Ascending aorta (tissue), 2 donors: Measurements from ENCODE around the gene CNTNAP2. TPM values are rescaled to one million over a fixed set of nuclear protein-coding genes. Genes with fewer than 3 reads are reported as not detected.

Source experiments
- DNase-seq, 2 donors: peaks; one replicate each; pipeline ENCODE4 v3.0.0-alpha.2; 2019; ENCODE audit warnings: low spot score in 2 of 2
- H3K27ac ChIP-seq, 2 donors: fragments of 200-600 bp; sonication (generic); one replicate each; pipeline ENCODE4 v1.5.1; 2016 to 2017; ENCODE audit warnings: mild to moderate bottlenecking in 1 of 2
- H3K27me3 ChIP-seq: fragments of 200-600 bp; sonication (generic); one replicate; pipeline ENCODE4 v1.5.1; 2017
- H3K36me3 ChIP-seq, 2 donors: fragments of 200-600 bp; sonication (generic); one replicate each; pipeline ENCODE4 v1.5.1; 2016
- H3K4me1 ChIP-seq, 2 donors: fragments of 200-600 bp; sonication (generic); one replicate each; pipeline ENCODE4 v1.5.1; 2016 to 2017; ENCODE audit warnings: mild to moderate bottlenecking in 1 of 2
- H3K4me3 ChIP-seq, 2 donors: fragments of 200-600 bp; sonication (generic); one replicate each; pipeline ENCODE4 v1.5.1; 2016 to 2017; ENCODE audit warnings: mild to moderate bottlenecking in 1 of 2
- H3K9me3 ChIP-seq, 2 donors: fragments of 200-600 bp; sonication (generic); one replicate each; pipeline ENCODE4 v1.5.1; 2016
- intact Hi-C: fragments of 100-400 bp; cut with DNase I; formaldehyde crosslinking; loops from one replicate; pipeline ENCODE4 v1.15.1; 2023
- total RNA-seq: library from RNA; depleted of rRNA; stranded (reverse); fragments of >200 nt; gene quantifications from one replicate; pipeline ENCODE4 v1.1.0, GENCODE V29; 2016
- TF ChIP-seq, protein P1 (sequence below), 3 experiments: fragments of 200-600 bp in 2 of 3; fragments of 450-650 bp in 1 of 3; sonication (generic) in 2 of 3; IDR thresholded peaks; one replicate each; pipeline ENCODE4 v1.5.1; 2016 to 2019; ENCODE audit warnings: antibody characterized with exemption in 3 of 3, mild to moderate bottlenecking in 1 of 3, moderate library complexity in 1 of 3

Gene CNTNAP2
- total RNA-seq, 1 donor from 2014 or later = not detected

GRCh38 chr7:146735992-146736391 is 619.4 kb downstream of the CNTNAP2 start:
- Histone ChIP-seq H3K4me1 (no peaks in the 10 kb centered on the region), H3K27ac (no peak overlapping the region), H3K9me3 (no peaks in the 10 kb centered on the region), H3K36me3 (no peaks in the 10 kb centered on the region), H3K27me3 (no peaks in the 10 kb centered on the region), H3K4me3 (no peak overlapping the region)
- intact Hi-C loops = no loop called here
- no peak for DNase-seq
- TF ChIP-seq, protein P1, sequence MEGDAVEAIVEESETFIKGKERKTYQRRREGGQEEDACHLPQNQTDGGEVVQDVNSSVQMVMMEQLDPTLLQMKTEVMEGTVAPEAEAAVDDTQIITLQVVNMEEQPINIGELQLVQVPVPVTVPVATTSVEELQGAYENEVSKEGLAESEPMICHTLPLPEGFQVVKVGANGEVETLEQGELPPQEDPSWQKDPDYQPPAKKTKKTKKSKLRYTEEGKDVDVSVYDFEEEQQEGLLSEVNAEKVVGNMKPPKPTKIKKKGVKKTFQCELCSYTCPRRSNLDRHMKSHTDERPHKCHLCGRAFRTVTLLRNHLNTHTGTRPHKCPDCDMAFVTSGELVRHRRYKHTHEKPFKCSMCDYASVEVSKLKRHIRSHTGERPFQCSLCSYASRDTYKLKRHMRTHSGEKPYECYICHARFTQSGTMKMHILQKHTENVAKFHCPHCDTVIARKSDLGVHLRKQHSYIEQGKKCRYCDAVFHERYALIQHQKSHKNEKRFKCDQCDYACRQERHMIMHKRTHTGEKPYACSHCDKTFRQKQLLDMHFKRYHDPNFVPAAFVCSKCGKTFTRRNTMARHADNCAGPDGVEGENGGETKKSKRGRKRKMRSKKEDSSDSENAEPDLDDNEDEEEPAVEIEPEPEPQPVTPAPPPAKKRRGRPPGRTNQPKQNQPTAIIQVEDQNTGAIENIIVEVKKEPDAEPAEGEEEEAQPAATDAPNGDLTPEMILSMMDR (IDR thresholded peaks at IDR 0.05) = no peak

DNA sequence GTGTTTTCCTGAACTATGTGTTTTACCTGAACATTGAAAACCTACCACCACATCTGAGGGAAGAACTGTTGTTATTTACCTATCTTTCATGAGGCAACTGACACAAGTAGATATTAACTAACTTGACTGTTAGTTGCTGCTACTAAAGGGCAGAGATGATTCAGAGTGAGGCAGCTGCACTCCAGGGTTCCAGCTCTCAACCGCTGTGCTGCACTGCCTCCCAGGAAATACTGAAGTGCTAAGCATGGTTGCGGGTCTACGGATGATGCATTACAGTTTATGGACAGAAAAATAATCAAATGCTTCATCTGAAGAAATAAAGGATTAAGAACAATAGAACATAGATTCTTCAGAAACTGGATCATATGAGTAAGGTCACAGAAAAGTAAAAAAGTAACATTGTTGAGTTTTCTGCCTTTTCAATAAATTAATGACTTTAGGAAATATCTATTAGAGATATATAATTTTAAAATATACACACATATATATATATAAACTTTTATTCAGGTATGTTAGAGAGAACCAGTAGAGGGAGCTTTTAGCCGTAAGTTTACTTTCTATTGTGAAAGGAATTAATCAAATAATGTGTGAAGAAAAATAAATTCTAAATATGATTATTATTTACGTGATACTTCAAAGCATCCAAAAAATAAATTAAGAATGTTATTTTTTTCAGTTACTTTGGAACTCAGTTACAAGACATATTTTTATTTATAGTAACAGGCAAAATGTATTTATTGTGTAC is 620.0 kb downstream of the CNTNAP2 start:
- TF ChIP-seq, protein P1 (IDR thresholded peaks at IDR 0.05) = no peak
- no peaks in the 10 kb centered on the region for H3K36me3 ChIP-seq
- H3K27me3 ChIP-seq = no peaks in the 10 kb centered on the region
- no peaks in the 10 kb centered on the region for H3K4me1 ChIP-seq
- no peaks in the 10 kb centered on the region for H3K9me3 ChIP-seq
- no peak overlapping the region for H3K27ac ChIP-seq
- intact Hi-C loops = no loop called here
- H3K4me3 ChIP-seq = no peak overlapping the region
- no peak for DNase-seq

DNA sequence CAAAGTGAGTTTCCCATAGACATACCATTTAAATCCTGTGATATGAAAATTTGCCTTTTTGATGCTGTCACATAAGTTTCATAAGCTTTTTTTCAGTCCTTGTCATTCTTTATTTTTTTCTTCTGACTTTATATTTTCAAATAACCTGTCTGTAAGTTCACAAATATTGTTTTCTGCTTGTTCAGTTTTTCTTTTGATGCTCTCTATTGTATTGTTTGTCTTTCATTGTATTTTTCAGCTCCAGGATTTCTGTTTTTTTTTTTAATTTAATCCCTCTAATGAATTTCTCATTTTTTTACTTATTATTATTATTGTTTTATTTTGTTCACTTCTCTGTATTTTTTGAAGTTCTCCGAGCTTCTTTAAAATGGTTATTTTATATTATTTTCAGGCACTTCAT is 623.4 kb downstream of the CNTNAP2 start:
- Histone ChIP-seq H3K27me3 (no peaks in the 10 kb centered on the region), H3K27ac (no peak overlapping the region), H3K9me3 (no peaks in the 10 kb centered on the region), H3K36me3 (no peaks in the 10 kb centered on the region), H3K4me1 (no peaks in the 10 kb centered on the region), H3K4me3 (no peak overlapping the region)
- TF ChIP-seq, protein P1 (IDR thresholded peaks at IDR 0.05) = no peak
- intact Hi-C loops = no loop called here
- no peak for DNase-seq

DNA sequence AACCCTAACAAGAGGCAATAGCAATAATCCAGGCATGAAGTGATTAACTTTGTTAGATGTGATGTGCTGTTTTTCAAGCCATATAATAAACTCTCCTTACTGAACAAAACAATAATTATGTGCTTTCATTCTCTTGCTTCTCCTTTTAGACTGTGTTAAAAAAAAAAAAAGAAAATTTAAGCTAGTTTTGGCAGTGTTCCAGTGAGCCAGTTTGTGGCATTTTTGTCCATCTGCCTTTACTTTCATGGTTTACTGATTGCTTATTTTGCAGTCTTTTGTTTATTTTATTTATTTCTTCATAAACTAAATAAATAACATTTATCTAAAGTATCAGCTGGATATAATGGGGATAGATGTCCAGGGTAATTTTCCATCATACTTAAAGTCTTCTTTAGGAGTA is 625.3 kb downstream of the CNTNAP2 start:
- Histone ChIP-seq H3K4me3 (no peak overlapping the region), H3K36me3 (no peaks in the 10 kb centered on the region), H3K27me3 (no peaks in the 10 kb centered on the region), H3K4me1 (no peaks in the 10 kb centered on the region), H3K9me3 (no peaks in the 10 kb centered on the region), H3K27ac (no peak overlapping the region)
- intact Hi-C loops = no loop called here
- DNase-seq = no peak
- TF ChIP-seq, protein P1 (IDR thresholded peaks at IDR 0.05) = no peak

- TF ChIP-seq, protein P1 (IDR thresholded peaks at IDR 0.05) = no peak
- intact Hi-C loops = no loop called here
- Histone ChIP-seq H3K27me3 (no peaks in the 10 kb centered on the region), H3K4me3 (no peak overlapping the region), H3K4me1 (no peaks in the 10 kb centered on the region), H3K27ac (no peak overlapping the region), H3K9me3 (no peaks in the 10 kb centered on the region), H3K36me3 (no peaks in the 10 kb centered on the region)
- DNase-seq = no peak
Measured at GRCh38 chr7:146754385-146754784, 637.8 kb downstream of the CNTNAP2 start.
